IMR-90 (cell line): ENCODE results near the gene CSNK2A1. TPM values are rescaled to one million over a fixed set of nuclear protein-coding genes. Genes with fewer than 3 reads are reported as not detected.

ENCODE experiments used
- ATAC-seq: fragments of 200-7000 bp; cut with Tn5 transposase; 2 replicates; pipeline ENCODE4 v1.9.1; 2020; ENCODE audit warnings: low read depth, mild to moderate bottlenecking, moderate library complexity
- BruUV-seq: library from RNA; stranded (reverse); fragments of 400-500 nt; replicated peaks from 2 replicates; lab custom pipeline; 2021; lab: Mats Ljungman, UMichigan
- CTCF ChIA-PET: fragments of 300-600 bp; formaldehyde crosslinking; extraction: SDS; loops from one replicate; lab custom pipeline; 2021; ENCODE audit warnings: antibody characterized with exemption; lab: Yijun Ruan, JAX
- POLR2A ChIA-PET: fragments of 300-600 bp; sonication (Branson Sonifier 250); formaldehyde crosslinking; loops from one replicate; lab custom pipeline; 2022; ENCODE audit warnings: antibody characterized with exemption; ENCODE audit not compliant: unreplicated experiment; lab: Charles Lee
- DNase-seq: peaks from one replicate; pipeline ENCODE4 v3.0.0; 2013
- H2AFZ ChIP-seq: replicated peaks from 2 replicates; pipeline ENCODE3; 2013; ENCODE audit warnings: low read length, mild to moderate bottlenecking; ENCODE audit not compliant: poor library complexity
- H2AK5ac ChIP-seq: 2 replicates; pipeline ENCODE4 v1.6.1; 2013; ENCODE audit warnings: low read depth, low read length, inconsistent platforms
- H2AK9ac ChIP-seq: replicated peaks from 2 replicates; pipeline ENCODE3; 2013; ENCODE audit warnings: mild to moderate bottlenecking, low read depth, low read length, moderate library complexity; ENCODE audit not compliant: poor library complexity
- H2BK120ac ChIP-seq: 2 replicates; pipeline ENCODE4 v1.6.1; 2013; ENCODE audit warnings: low read depth, low read length, inconsistent platforms
- H2BK15ac ChIP-seq: 3 replicates; pipeline ENCODE4 v1.6.1; 2013; ENCODE audit warnings: low read depth, low read length, inconsistent platforms
- H2BK20ac ChIP-seq: 2 replicates; pipeline ENCODE4 v1.6.1; 2013; ENCODE audit warnings: low read depth, mild to moderate bottlenecking, inconsistent platforms, low read length, moderate library complexity
- H2BK5ac ChIP-seq: 2 replicates; pipeline ENCODE4 v1.6.1; 2013; ENCODE audit warnings: mild to moderate bottlenecking, low read depth, low read length, inconsistent platforms; ENCODE audit not compliant: poor library complexity, severe bottlenecking
- H3K14ac ChIP-seq: replicated peaks from 2 replicates; pipeline ENCODE4 v1.6.1; 2013; ENCODE audit warnings: low read depth, low read length, inconsistent platforms
- H3K18ac ChIP-seq: 2 replicates; pipeline ENCODE4 v1.6.1; 2013; ENCODE audit warnings: low read depth, low read length, control low read depth
- H3K23ac ChIP-seq: 2 replicates; pipeline ENCODE4 v1.6.1; 2013; ENCODE audit warnings: low read depth, low read length, inconsistent platforms
- H3K27ac ChIP-seq: 2 replicates; pipeline ENCODE4 v1.5.1; 2013; ENCODE audit warnings: mild to moderate bottlenecking, control low read depth, low read length; ENCODE audit not compliant: insufficient read depth
- H3K27me3 ChIP-seq: 2 replicates; pipeline ENCODE4 v1.6.1; 2013; ENCODE audit warnings: low read length; ENCODE audit not compliant: control insufficient read depth, insufficient read depth
- H3K36me3 ChIP-seq: 2 replicates; pipeline ENCODE4 v1.6.1; 2013; ENCODE audit warnings: low read length, mixed read lengths; ENCODE audit not compliant: control insufficient read depth, insufficient read depth
- H3K4ac ChIP-seq: 2 replicates; pipeline ENCODE4 v1.6.1; 2013; ENCODE audit warnings: low read depth, low read length, inconsistent platforms
- H3K4me1 ChIP-seq: 2 replicates; pipeline ENCODE4 v1.6.1; 2013; ENCODE audit warnings: low read length, mixed read lengths; ENCODE audit not compliant: control insufficient read depth, insufficient read depth
- H3K4me2 ChIP-seq: 2 replicates; pipeline ENCODE4 v1.6.1; 2013; ENCODE audit warnings: low read depth, mild to moderate bottlenecking, control low read depth, low read length, moderate library complexity
- H3K4me3 ChIP-seq: 2 replicates; pipeline ENCODE4 v1.5.1; 2013; ENCODE audit warnings: low read depth, mild to moderate bottlenecking, control low read depth, low read length, moderate library complexity; ENCODE audit not compliant: insufficient read depth
- H3K56ac ChIP-seq: 2 replicates; pipeline ENCODE4 v1.6.1; 2013; ENCODE audit warnings: low read length, inconsistent platforms; ENCODE audit not compliant: insufficient read depth; ENCODE audit errors: extremely low read depth
- H3K79me1 ChIP-seq, 2 experiments: 2 replicates each; pipeline ENCODE4 v1.6.1; 2013; ENCODE audit warnings: low read length in 2 of 2, inconsistent platforms in 1 of 2, low read depth in 1 of 2
- H3K9ac ChIP-seq: 2 replicates; pipeline ENCODE4 v1.6.1; 2013; ENCODE audit warnings: low read depth, low read length, control low read depth
- H3K9me1 ChIP-seq: 2 replicates; pipeline ENCODE4 v1.6.1; 2013; ENCODE audit warnings: low read length, inconsistent platforms; ENCODE audit not compliant: insufficient read depth
- H3K9me3 ChIP-seq: 2 replicates; pipeline ENCODE4 v1.6.1; 2013; ENCODE audit warnings: low read length; ENCODE audit not compliant: control insufficient read depth, insufficient read depth
- H4K20me1 ChIP-seq: 2 replicates; pipeline ENCODE4 v1.6.1; 2013; ENCODE audit warnings: low read length, inconsistent platforms; ENCODE audit not compliant: insufficient read depth
- H4K5ac ChIP-seq: 2 replicates; pipeline ENCODE4 v1.6.1; 2013; ENCODE audit warnings: mild to moderate bottlenecking, low read depth, low read length, control low read depth
- H4K8ac ChIP-seq, 2 experiments: 2 replicates each; pipeline ENCODE4 v1.6.1; 2013; ENCODE audit warnings: low read depth in 2 of 2, low read length in 2 of 2, control low read depth in 1 of 2, inconsistent platforms in 1 of 2
- H4K91ac ChIP-seq: 2 replicates; pipeline ENCODE4 v1.6.1; 2013; ENCODE audit warnings: low read depth, low read length, inconsistent platforms; ENCODE audit not compliant: insufficient read depth
- FOS ChIP-seq: fragments of 150-350 bp; IDR thresholded peaks from 2 replicates; pipeline ENCODE4 v1.6.1; 2016; ENCODE audit warnings: low read depth, low read length
- MAFK ChIP-seq: IDR thresholded peaks from 2 replicates; pipeline ENCODE4 v1.6.1; 2012; ENCODE audit warnings: low read depth, low read length, improper control_type of control experiment
- MXI1 ChIP-seq: IDR thresholded peaks from 2 replicates; pipeline ENCODE4 v1.6.1; 2012; ENCODE audit warnings: low read depth, mild to moderate bottlenecking, low read length, moderate library complexity, borderline replicate concordance
- POLR2A ChIP-seq: IDR thresholded peaks from 2 replicates; pipeline ENCODE4 v1.6.1; 2012; ENCODE audit warnings: mild to moderate bottlenecking, low read depth, low read length
- USF2 ChIP-seq: fragments of 150-350 bp; IDR thresholded peaks from 2 replicates; pipeline ENCODE4 v1.6.1; 2017; ENCODE audit warnings: mild to moderate bottlenecking, antibody characterized with exemption, low read length, low read depth
- WGBS, 2 experiments: methylation state at CpG; one replicate each; pipeline versions ENCODE4 v1.1.5 to v1.1.7; 2013; ENCODE audit warnings: missing lambda C conversion rate in 2 of 2; ENCODE audit not compliant: insufficient read length in 1 of 2; ENCODE audit errors: extremely low coverage in 2 of 2; 5-methylcytosine and 5-hydroxymethylcytosine counted together
- dilution Hi-C: fragments of 300-500 bp; cut with HindIII; formaldehyde crosslinking; loops from one replicate; pipeline ENCODE4 v1.14.3; 2018; ENCODE audit warnings: low sequenced_read_pairs; ENCODE audit not compliant: unreplicated experiment
- in situ Hi-C: fragments of 300-500 bp; cut with MboI; formaldehyde crosslinking; loops from 3 replicates; pipeline ENCODE4 v1.14.3; 2019; ENCODE audit warnings: low sequenced_read_pairs, inconsistent platforms, mixed read lengths
- intact Hi-C: fragments of 100-400 bp; cut with micrococcal nuclease; formaldehyde crosslinking; loops from 2 replicates; pipeline ENCODE4 v1.10.0; 2022
- polyA plus RNA-seq, 3 experiments: library from polyadenylated mRNA; depleted of rRNA; stranded (reverse); fragments of >200 nt; gene quantifications; 2 replicates each; pipeline ENCODE4 v1.2.3, GENCODE V29; 2012; ENCODE audit warnings: low replicate concordance in 1 of 3
- total RNA-seq: library from RNA; depleted of rRNA; stranded (reverse); fragments of >200 nt; gene quantifications from 2 replicates; pipeline ENCODE4 v1.2.3, GENCODE V29; 2012

The CSNK2A1 gene
- total and polyA plus RNA-seq, 2 of the 4 experiments (the other 2 are of a cell fraction), result 86.3 to 151 TPM

GRCh38 chr20:427849-428657 is 115.5 kb downstream of the CSNK2A1 start:
- dilution Hi-C loops (no loop called here), in situ Hi-C loops (no loop called here), intact Hi-C loops (loop anchor here (2.0 kb wide), 1 partner anchor 17 kb away; no protein-coding TSS in a partner anchor)
- Histone ChIP-seq H2AFZ (no peak overlapping the region), H3K23ac (no peak overlapping the region), H4K8ac (no peak overlapping the region), H3K18ac (no peak overlapping the region), H3K36me3 (peaks cover 58% of the 10 kb centered on the region), H3K27me3 (no peaks in the 10 kb centered on the region), H3K4ac (no peak overlapping the region), H3K9ac (no peak overlapping the region), H4K91ac (no peak overlapping the region), H2BK15ac (no peak overlapping the region), H2AK5ac (no peak overlapping the region), H3K4me2 (no peak overlapping the region), H3K79me1 (peaks cover 0 to 31% of the 10 kb centered on the region in 2 experiments; a peak in 3 of 4 replicates), H2BK20ac (no peak overlapping the region), H3K9me1 (no peaks in the 10 kb centered on the region; the same call in 1 of the 2 replicates), H4K5ac (no peak overlapping the region), H2AK9ac (peak overlapping the region; percentile 10), H3K4me1 (no peaks in the 10 kb centered on the region), H3K9me3 (no peaks in the 10 kb centered on the region), H3K27ac (no peak overlapping the region), H2BK120ac (no peak overlapping the region), H3K4me3 (no peak overlapping the region), H3K56ac (no peak overlapping the region), H2BK5ac (no peak overlapping the region), H3K14ac (no peak overlapping the region), H4K20me1 (peaks cover 17% of the 10 kb centered on the region)
- no TSS peak for BruUV-seq
- no peak for DNase-seq
- CTCF ChIA-PET, result no interaction called here
- TF ChIP-seq MXI1 (no peak), POLR2A (no peak), FOS (no peak), MAFK (no peak), USF2 (no peak)
- WGBS, 2 experiments, result 87% methylated on average over 6 of the region's 14 CpGs; no CpG with 5 or more reads in 1 of the 2 experiments
- POLR2A ChIA-PET, result no interaction called here
- ATAC-seq, result no peak
